ENCODE measurements around the gene NDFIP1. TPM values are rescaled to one million over a fixed set of nuclear protein-coding genes. Genes with fewer than 3 reads are reported as not detected.
A peak's percentile ranks its signal among the peaks of the same experiment; 100 is the strongest.

The NDFIP1 gene
- total RNA-seq, 1 experiment from 2014 or later, result 26.6 TPM

GRCh38 chr5:142175461-142176142 lies 67.0 kb downstream of the NDFIP1 start:
- Histone ChIP-seq H2BK12ac (ENCODE audit: insufficient read length, low read depth, low read length) (peak overlapping the region; percentile 57), H4K5ac (ENCODE audit: insufficient read length, low read depth, low read length) (peak overlapping the region; percentile 80), H2BK20ac (ENCODE audit: low read depth, low read length, poor library complexity, severe bottlenecking) (no peak overlapping the region), H3K4me2 (ENCODE audit: insufficient read depth, insufficient read length, low read length) (no peak overlapping the region), H4K20me1 (ENCODE audit: control insufficient read depth, insufficient read depth, insufficient read length) (no peaks in the 10 kb centered on the region), H3T11ph (ENCODE audit: low read length) (no peak overlapping the region), H3K27me3 (ENCODE audit: insufficient read depth, low read length) (no peaks in the 10 kb centered on the region), H3K4me1 (ENCODE audit: insufficient read depth, low read length) (peaks cover 5% of the 10 kb centered on the region; the same call in 1 of the 2 replicates), H3K79me1 (ENCODE audit: insufficient read depth, low read depth, low read length, poor library complexity, severe bottlenecking) (no peaks in the 10 kb centered on the region), H2AFZ (ENCODE audit: low read length) (no peak overlapping the region), H3K14ac (ENCODE audit: insufficient read depth, low read length) (peak overlapping the region; percentile 81; the same call in 1 of the 2 replicates), H4K8ac (replicated peaks; ENCODE audit: insufficient read length, low read depth, low read length) (peak overlapping the region; percentile 79), H3K9me3 (ENCODE audit: control insufficient read depth, low read depth, low read length) (no peaks in the 10 kb centered on the region), H2AK5ac (ENCODE audit: insufficient read length, low read length) (no peak overlapping the region), H3K4ac (ENCODE audit: low read depth, low read length) (no peak overlapping the region), H3K56ac (ENCODE audit: insufficient read length, low read depth, low read length) (peak overlapping the region; percentile 82), H3K18ac (ENCODE audit: insufficient read length, low read depth, low read length) (peak overlapping the region; percentile 10), H3K23ac (ENCODE audit: insufficient read length, low read depth, low read length) (no peak overlapping the region), H3K23me2 (ENCODE audit: insufficient read length, low read depth, low read length, poor library complexity, severe bottlenecking) (no peaks in the 10 kb centered on the region), H4K91ac (ENCODE audit: insufficient read length, low read depth, low read length) (no peak overlapping the region), H2BK15ac (ENCODE audit: low read depth, low read length) (peak overlapping the region; percentile 85; the same call in 1 of the 2 replicates), H2BK120ac (ENCODE audit: low read depth, low read length, poor library complexity, severe bottlenecking) (no peak overlapping the region), H3K9ac (ENCODE audit: extremely low read depth, insufficient read length, low read length) (no peak overlapping the region), H2BK5ac (ENCODE audit: insufficient read length, low read length) (peak overlapping the region; percentile 57), H3K27ac (ENCODE audit: insufficient read length, low read depth, low read length) (peak overlapping the region; percentile 40), H3K79me2 (ENCODE audit: insufficient read depth, low read length) (no peaks in the 10 kb centered on the region)
- H3K9me3 Mint-ChIP-seq, result peaks cover 0 to 3% of the 10 kb centered on the region in 2 experiments; a peak in 3 of 5 replicates
- H3K27me3 Mint-ChIP-seq (ENCODE audit: low read depth), result no peaks in the 10 kb centered on the region
- H3K4me3 Mint-ChIP-seq, result no peak overlapping the region
- peak overlapping the region; percentile 79 to 91 (median 90); a peak in 5 of 7 replicates for H3K27ac Mint-ChIP-seq
- TF ChIP-seq, protein P1, sequence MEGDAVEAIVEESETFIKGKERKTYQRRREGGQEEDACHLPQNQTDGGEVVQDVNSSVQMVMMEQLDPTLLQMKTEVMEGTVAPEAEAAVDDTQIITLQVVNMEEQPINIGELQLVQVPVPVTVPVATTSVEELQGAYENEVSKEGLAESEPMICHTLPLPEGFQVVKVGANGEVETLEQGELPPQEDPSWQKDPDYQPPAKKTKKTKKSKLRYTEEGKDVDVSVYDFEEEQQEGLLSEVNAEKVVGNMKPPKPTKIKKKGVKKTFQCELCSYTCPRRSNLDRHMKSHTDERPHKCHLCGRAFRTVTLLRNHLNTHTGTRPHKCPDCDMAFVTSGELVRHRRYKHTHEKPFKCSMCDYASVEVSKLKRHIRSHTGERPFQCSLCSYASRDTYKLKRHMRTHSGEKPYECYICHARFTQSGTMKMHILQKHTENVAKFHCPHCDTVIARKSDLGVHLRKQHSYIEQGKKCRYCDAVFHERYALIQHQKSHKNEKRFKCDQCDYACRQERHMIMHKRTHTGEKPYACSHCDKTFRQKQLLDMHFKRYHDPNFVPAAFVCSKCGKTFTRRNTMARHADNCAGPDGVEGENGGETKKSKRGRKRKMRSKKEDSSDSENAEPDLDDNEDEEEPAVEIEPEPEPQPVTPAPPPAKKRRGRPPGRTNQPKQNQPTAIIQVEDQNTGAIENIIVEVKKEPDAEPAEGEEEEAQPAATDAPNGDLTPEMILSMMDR (conservative IDR thresholded peaks at IDR 0.05), result no peak
- H3K4me1 Mint-ChIP-seq, result peaks cover 21 to 23% of the 10 kb centered on the region in 2 experiments
- DNase-seq, result no peak
- H3K36me3 Mint-ChIP-seq (ENCODE audit: insufficient read depth in 1 of 3, low read depth in 3 of 3), result peaks cover 2 to 4% (median 2%) of the 10 kb centered on the region in 3 experiments; a peak in 4 of 7 replicates
- WGBS (ENCODE audit: extremely low coverage, insufficient read length, low lambda C conversion rate), result no CpG with 5 or more reads among the region's 8 CpGs

Data from H9 (cell line).